ENCODE data around the gene SEMA6A. TPM values are rescaled to one million over a fixed set of nuclear protein-coding genes. Genes with fewer than 3 reads are reported as not detected.

The SEMA6A gene
- 100 to 1,000 TPM in 3 of 4 donors, 10 to 100 TPM in 1; 37.1 to 121 (median 111) TPM for total RNA-seq

- peak; percentile 93 to 98 for TF ChIP-seq POLR2A (IDR thresholded peaks at IDR 0.05)
- peak in 3 of 6 experiments; percentile 17 to 37 (median 18) for TF ChIP-seq CTCF (IDR thresholded peaks at IDR 0.05)
- H3K4me3 ChIP-seq: peak within 1 kb of the TSS; percentile 52 to 79 (median 66)
- H3K27ac ChIP-seq: peak within 1 kb of the TSS; percentile 68 to 88 (median 80)
- H3K9me3 ChIP-seq: no peaks in the 10 kb centered on the region
- H3K27me3 ChIP-seq: no peaks in the 10 kb centered on the region
- peak; percentile 46 to 96 (median 94) for DNase-seq
- H3K4me1 ChIP-seq: peaks cover 0 to 17% (median 9%) of the 10 kb centered on the region in 4 donors
- H3K36me3 ChIP-seq: no peaks in the 10 kb centered on the region
Measured at GRCh38 chr5:116574367-116575325, at the start of gene SEMA6A. Gene SEMA6A, minus strand, starts transcription at chr5:116574823. Its CDS starts 69,879 bp downstream, at chr5:116504944.

GRCh38 chr5:116622375-116623050, 47.9 kb upstream of the SEMA6A start:
- TF ChIP-seq CTCF (IDR thresholded peaks at IDR 0.05): no peak
- no peak for TF ChIP-seq POLR2A (IDR thresholded peaks at IDR 0.05)
- Histone ChIP-seq H3K27me3 (no peaks in the 10 kb centered on the region), H3K36me3 (no peaks in the 10 kb centered on the region), H3K27ac (no peak overlapping the region), H3K9me3 (no peaks in the 10 kb centered on the region), H3K4me3 (no peak overlapping the region), H3K4me1 (no peaks in the 10 kb centered on the region)
- no peak for DNase-seq

- Histone ChIP-seq H3K4me3 (no peak overlapping the region), H3K27ac (no peak overlapping the region), H3K36me3 (no peaks in the 10 kb centered on the region), H3K4me1 (no peaks in the 10 kb centered on the region), H3K27me3 (no peaks in the 10 kb centered on the region), H3K9me3 (no peaks in the 10 kb centered on the region)
- no peak for DNase-seq
- TF ChIP-seq CTCF (IDR thresholded peaks at IDR 0.05) (no peak), POLR2A (IDR thresholded peaks at IDR 0.05) (no peak)
Measured at GRCh38 chr5:116621599-116621998, 47.0 kb upstream of the SEMA6A start.

- no peak for DNase-seq
- Histone ChIP-seq H3K4me3 (no peak overlapping the region), H3K27ac (no peak overlapping the region), H3K27me3 (no peaks in the 10 kb centered on the region), H3K36me3 (no peaks in the 10 kb centered on the region), H3K4me1 (no peaks in the 10 kb centered on the region), H3K9me3 (no peaks in the 10 kb centered on the region)
- no peak for TF ChIP-seq POLR2A (IDR thresholded peaks at IDR 0.05)
- no peak for TF ChIP-seq CTCF (IDR thresholded peaks at IDR 0.05)
Measured at GRCh38 chr5:116616876-116617275, 42.3 kb upstream of the SEMA6A start.

GRCh38 chr5:116614603-116614920, 39.9 kb upstream of the SEMA6A start:
- no peak for TF ChIP-seq CTCF (IDR thresholded peaks at IDR 0.05)
- TF ChIP-seq POLR2A (IDR thresholded peaks at IDR 0.05): no peak
- no peaks in the 10 kb centered on the region for H3K27me3 ChIP-seq
- H3K36me3 ChIP-seq: no peaks in the 10 kb centered on the region
- no peaks in the 10 kb centered on the region for H3K9me3 ChIP-seq
- no peaks in the 10 kb centered on the region for H3K4me1 ChIP-seq
- no peak overlapping the region for H3K27ac ChIP-seq
- no peak for DNase-seq
- no peak overlapping the region for H3K4me3 ChIP-seq

Data from Peyer's patch (tissue), 4 donors.